Type B pancreatic cell (in vitro differentiated cells): Measurements from ENCODE around the gene NPAS3. TPM values are rescaled to one million over a fixed set of nuclear protein-coding genes. Genes with fewer than 3 reads are reported as not detected.
A peak's percentile ranks its signal among the peaks of the same experiment; 100 is the strongest.

Experiments
- DNase-seq: peaks from one replicate; pipeline ENCODE4 v3.0.0; 2021; ENCODE audit warnings: mixed read lengths; ENCODE audit not compliant: unreplicated experiment; ENCODE audit errors: extremely low spot score
- H3K27ac Mint-ChIP-seq: 2 replicates; pipeline ENCODE4 v1.8.0; 2021; ENCODE audit warnings: mild to moderate bottlenecking, mixed read lengths
- H3K27me3 Mint-ChIP-seq: 2 replicates; pipeline ENCODE4 v1.8.0; 2021; ENCODE audit warnings: mixed read lengths
- H3K36me3 Mint-ChIP-seq: 2 replicates; pipeline ENCODE4 v1.8.0; 2021; ENCODE audit warnings: mixed read lengths
- H3K4me1 Mint-ChIP-seq: one replicate; pipeline ENCODE4 v1.8.0; 2021; ENCODE audit warnings: mixed read lengths; ENCODE audit not compliant: unreplicated experiment
- H3K4me3 Mint-ChIP-seq: 2 replicates; pipeline ENCODE4 v1.8.0; 2021; ENCODE audit warnings: mild to moderate bottlenecking, mixed read lengths
- H3K9me3 Mint-ChIP-seq: 2 replicates; pipeline ENCODE4 v1.8.0; 2021; ENCODE audit warnings: mixed read lengths
- CTCF ChIP-seq: fragments of 200-600 bp; sonication (generic); conservative IDR thresholded peaks from 2 replicates; pipeline ENCODE4 v1.5.0; 2021; ENCODE audit warnings: antibody characterized with exemption, mild to moderate bottlenecking
- total RNA-seq: library from RNA; stranded (reverse); gene quantifications from 2 replicates; pipeline ENCODE4 v1.2.1, GENCODE V29; 2021; ENCODE audit warnings: low replicate concordance

NPAS3 gene
- total RNA-seq, 1 donor from 2014 or later = 8.7 TPM

- Mint-ChIP-seq H3K27me3 (peaks cover 3% of the 10 kb centered on the region), H3K36me3 (no peaks in the 10 kb centered on the region), H3K9me3 (no peaks in the 10 kb centered on the region), H3K27ac (no peak overlapping the region), H3K4me3 (no peak overlapping the region), H3K4me1 (peaks cover 29% of the 10 kb centered on the region)
- DNase-seq = no peak
- TF ChIP-seq CTCF = no peak
Measured at GRCh38 chr14:33563191-33563900, 624.7 kb downstream of the NPAS3 start.

GRCh38 chr14:33563901-33564197 lies 625.2 kb downstream of the NPAS3 start:
- no peak for TF ChIP-seq CTCF
- H3K36me3 Mint-ChIP-seq = no peaks in the 10 kb centered on the region
- no peak overlapping the region for H3K4me3 Mint-ChIP-seq
- no peaks in the 10 kb centered on the region for H3K9me3 Mint-ChIP-seq
- peaks cover 3% of the 10 kb centered on the region for H3K27me3 Mint-ChIP-seq
- peaks cover 29% of the 10 kb centered on the region for H3K4me1 Mint-ChIP-seq
- DNase-seq = no peak
- no peak overlapping the region for H3K27ac Mint-ChIP-seq

- TF ChIP-seq CTCF = no peak
- Mint-ChIP-seq H3K9me3 (no peaks in the 10 kb centered on the region), H3K27ac (no peak overlapping the region), H3K27me3 (peaks cover 3% of the 10 kb centered on the region), H3K36me3 (no peaks in the 10 kb centered on the region), H3K4me1 (peaks cover 33% of the 10 kb centered on the region), H3K4me3 (no peak overlapping the region)
- no peak for DNase-seq
Measured at GRCh38 chr14:33564774-33565630, 626.3 kb downstream of the NPAS3 start.

GRCh38 chr14:33566082-33566481 lies 627.4 kb downstream of the NPAS3 start:
- Mint-ChIP-seq H3K4me1 (peaks cover 35% of the 10 kb centered on the region), H3K36me3 (no peaks in the 10 kb centered on the region), H3K27me3 (peaks cover under 1% of the 10 kb centered on the region), H3K27ac (no peak overlapping the region), H3K4me3 (no peak overlapping the region), H3K9me3 (no peaks in the 10 kb centered on the region)
- no peak for DNase-seq
- no peak for TF ChIP-seq CTCF

- Mint-ChIP-seq H3K27me3 (no peaks in the 10 kb centered on the region), H3K9me3 (no peaks in the 10 kb centered on the region), H3K27ac (no peak overlapping the region), H3K4me1 (peaks cover 40% of the 10 kb centered on the region), H3K4me3 (peak overlapping the region; percentile 21), H3K36me3 (no peaks in the 10 kb centered on the region)
- TF ChIP-seq CTCF = no peak
- DNase-seq = no peak
Measured at GRCh38 chr14:33567023-33567728, 628.5 kb downstream of the NPAS3 start.
